G401 (cell line): ENCODE results near the gene RNF223. TPM values are rescaled to one million over a fixed set of nuclear protein-coding genes. Genes with fewer than 3 reads are reported as not detected.

Experiments used
- DNase-seq: peaks from one replicate; pipeline ENCODE4 v3.0.0-alpha.2; 2015; ENCODE audit warnings: low spot score
- in situ Hi-C: cut with HindIII; loops from 2 replicates; pipeline ENCODE4 v1.10.0; 2016; ENCODE audit warnings: low sequenced_read_pairs, mixed read lengths
- total RNA-seq: library from RNA; depleted of rRNA; stranded (reverse); fragments of >200 nt; shearing (Covaris generic); gene quantifications from 2 replicates; pipeline ENCODE4 v1.2.3, GENCODE V29; 2014

The RNF223 gene
- total RNA-seq, 1 experiment from 2014 or later: 3.5 TPM

DNA sequence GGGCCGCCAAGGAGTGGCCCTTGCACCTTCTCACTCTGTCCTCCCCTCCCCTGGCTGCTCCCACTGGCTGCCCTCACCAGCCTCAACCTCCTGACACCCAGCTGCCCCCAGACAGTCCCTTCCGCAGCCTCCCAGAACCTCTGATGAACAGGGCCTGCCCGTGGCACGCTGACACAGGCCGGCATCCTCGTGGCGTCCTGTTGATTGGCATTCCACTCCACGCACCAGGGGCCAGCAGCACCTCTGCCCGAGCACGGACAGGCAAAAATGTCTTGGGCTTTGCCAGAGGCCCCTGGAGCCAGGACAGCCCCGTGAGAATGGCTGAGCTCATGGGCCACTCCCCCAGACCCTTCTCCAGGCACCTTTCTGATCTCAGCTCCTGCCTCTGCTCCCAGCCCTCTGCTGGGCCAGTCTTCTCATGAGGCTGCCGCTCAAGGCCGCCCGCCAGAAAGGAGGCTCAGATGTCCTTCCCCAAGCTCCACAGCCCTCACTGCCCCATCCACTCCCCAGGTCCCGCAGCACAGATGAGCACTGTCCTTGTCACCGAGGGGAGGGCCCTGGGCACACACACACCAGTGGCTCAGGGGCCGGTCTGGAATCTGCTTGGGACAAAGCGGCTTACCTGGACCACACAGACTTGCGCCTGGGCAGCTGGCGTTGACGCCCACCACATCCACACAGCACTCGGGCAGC, 15.8 kb upstream of the RNF223 start:
- DNase-seq: no peak

DNA sequence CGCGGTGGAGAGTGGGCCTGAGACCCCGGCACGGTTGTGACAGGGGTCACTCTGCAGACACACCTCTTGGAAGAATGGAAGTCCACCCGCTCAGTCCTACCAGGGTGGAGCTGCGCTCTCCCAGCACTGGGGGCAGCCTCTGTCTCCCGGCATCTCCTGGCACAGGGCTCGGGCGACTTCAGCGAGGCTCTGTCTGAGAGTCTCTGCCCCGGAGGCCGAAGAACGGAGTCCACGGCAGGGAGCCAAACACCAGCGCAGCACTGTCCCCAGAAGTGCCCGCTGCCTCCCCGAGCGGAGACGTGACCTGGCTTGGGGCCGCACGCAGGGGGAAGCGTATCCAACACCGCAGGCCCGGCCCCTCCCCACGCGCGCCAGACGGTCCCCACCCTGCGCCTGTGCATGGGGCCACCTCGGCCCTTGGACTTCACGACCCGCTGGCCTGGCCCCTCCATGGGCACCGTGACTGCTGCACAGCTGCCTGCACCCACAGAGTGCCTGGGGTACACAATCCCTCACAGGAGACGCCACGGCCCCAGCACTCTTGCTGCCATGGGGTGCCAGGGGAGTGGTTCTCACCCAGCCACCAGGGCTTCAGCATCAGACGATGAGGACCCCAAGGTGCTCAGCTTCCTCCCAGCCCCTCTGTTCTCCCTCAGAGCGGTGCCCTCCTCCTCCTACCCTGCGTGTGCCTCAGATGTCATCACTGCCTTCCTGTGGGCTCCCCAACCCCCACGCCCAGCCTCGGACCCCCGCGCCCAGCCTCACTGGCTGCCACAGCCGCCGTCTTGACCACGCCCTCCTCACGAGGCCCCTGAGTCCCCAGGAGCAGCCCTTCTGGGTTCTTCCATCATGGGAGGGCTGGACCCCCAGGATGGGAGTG, 14.9 kb upstream of the RNF223 start:
- in situ Hi-C loops: no loop called here

More for the DNA sequence above, 15.8 kb upstream of the RNF223 start:
- in situ Hi-C loops: no loop called here

GRCh38 chr1:1088029-1088800, 14.1 kb upstream of the RNF223 start:
- DNase-seq: no peak
- in situ Hi-C loops: no loop called here

More for the DNA sequence above, 14.9 kb upstream of the RNF223 start:
- DNase-seq: no peak

DNA sequence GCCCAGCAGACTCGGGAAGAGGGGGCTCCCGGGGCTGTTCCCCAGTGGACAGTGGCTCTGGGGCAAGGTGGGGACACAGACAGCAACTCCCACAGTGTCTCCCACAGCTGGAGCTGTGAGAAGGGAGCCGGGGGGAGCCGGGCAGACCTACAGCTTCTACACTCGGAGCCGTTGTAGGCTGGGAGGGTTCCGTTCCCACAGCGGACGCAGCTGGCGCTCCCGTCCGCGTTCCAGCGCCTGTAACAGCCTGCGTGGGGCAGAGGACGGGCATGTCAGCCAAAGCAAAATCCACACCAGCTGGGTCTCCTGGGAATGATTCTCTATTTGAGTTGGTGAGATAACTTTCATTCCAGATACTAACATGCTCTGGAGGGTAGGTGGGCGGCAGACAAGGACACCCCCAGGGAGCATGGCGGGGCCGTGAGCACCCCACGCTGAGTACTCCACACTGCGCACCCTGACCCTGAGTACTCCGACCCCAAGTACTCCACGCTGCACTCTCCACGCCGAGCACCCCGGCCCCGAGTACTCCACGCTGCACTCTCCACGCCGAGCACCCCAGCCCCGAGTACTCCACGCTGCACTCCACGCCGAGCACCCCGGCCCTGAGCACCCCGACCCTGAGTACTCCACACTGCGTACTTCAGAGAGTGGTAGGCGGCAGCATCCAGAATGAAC, 13.4 kb upstream of the RNF223 start:
- in situ Hi-C loops: no loop called here
- DNase-seq: no peak

DNA sequence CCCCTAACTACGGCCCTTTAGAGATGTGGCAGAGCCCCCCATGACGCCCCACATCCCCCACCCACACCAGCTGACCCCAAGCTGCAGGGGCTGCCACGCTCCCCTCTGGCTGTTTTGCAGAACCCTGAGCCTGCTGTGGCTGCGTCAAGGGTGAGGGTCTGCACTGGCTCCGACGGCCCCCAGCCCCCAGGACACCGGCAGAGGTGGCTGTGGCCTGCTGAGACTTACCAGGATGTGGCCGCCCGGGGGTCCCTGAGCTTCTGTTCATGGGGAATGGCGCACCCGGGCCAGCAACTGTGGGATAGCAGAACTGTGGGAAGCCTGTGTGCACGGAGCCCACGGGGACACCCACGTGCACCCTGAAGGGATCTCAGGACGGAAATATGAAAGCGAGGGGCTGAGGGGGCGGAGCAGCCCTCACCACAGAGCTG, 12.8 kb upstream of the RNF223 start:
- no peak for DNase-seq
- in situ Hi-C loops: no loop called here

GRCh38 chr1:1085911-1086841, 12.1 kb upstream of the RNF223 start:
- in situ Hi-C loops: no loop called here
- no peak for DNase-seq

GRCh38 chr1:1085171-1085841, 11.2 kb upstream of the RNF223 start:
- DNase-seq: no peak
- in situ Hi-C loops: no loop called here

DNA sequence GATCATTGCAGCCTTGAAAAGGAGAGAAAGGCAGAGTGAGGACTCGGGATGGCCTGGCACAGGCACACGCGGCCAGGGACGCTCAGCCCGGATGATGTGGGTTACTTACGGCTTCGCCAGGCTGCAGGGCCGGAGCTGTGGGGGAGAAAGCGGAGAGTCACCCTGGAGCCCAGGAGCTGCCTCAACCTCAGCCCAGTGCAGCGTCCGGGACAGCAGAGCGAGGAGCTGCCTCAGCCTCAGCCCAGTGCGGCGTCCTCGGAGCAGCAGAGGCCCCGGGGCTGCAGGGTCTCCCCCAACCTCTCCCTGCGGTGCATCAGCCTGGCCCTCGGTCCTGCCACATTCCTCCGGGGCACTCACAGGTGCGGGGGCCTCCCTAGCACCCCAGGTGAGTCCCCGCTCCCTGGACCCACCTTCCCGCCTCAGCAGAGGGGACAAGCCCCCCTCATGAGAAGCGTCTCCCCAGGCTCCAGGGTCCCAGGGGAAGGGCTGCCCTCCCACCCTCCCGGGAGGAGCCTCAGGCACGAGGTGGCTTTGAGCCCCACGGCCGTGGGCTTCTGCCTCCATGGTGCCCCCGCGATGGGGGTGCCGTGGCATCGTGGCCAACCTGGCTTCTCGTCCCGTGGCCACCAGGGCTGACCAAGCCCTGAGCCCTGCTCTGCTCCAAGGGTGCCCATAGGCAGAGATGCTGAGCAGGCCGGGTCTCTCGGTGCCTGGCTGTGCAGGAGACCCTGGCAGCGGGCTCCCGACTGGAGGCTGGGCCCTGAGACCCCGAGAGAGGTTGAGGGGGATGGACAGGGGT, 10.5 kb upstream of the RNF223 start:
- in situ Hi-C loops: no loop called here
- no peak for DNase-seq

DNA sequence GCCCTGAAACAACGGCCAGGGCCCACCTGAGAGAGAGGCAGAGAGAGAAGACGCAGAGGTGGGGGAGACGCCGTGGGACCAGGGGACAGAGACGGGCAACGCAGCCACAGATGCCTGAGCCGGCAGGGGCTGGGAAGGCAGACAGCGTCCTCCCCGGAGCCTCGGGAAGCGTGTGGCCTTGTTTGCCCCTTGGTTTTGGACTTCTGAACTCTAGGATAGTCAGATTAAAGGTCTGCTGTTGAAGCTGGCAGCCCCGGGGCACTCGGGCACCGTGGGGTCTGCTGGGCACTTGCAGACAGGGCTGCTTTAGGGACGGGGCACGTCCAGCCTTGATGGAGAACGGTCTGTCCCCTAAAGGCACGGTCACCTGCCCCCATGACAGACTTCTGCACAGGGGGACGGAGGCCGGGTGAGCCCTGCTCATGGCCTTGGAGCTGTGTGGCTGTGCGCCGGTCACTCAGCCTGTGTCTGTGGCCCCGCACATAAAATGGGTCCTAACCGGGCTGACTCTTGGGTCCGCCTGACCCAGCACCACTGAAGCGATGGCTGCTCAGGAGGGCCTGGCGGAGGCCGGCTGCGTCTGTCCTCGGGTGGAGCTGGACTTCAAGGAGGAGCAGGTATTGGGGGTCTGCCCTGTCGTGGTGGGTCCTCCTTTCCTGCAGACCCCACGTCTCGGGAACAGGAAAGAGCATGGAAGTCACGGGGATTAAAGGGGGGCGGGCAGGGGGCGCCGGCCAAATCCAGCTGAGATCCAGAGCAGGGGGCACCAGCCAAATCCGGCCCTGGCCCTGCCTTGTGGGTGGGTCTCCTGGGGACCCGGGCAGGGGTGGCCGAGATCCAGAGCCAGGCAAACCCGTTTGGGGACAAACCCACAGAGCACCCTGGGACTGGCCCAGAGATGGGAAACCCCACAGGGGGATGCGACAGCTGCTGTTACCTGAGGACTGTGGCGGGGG, 9.6 kb upstream of the RNF223 start:
- in situ Hi-C loops: no loop called here

GRCh38 chr1:1082776-1083415, 8.8 kb upstream of the RNF223 start:
- in situ Hi-C loops: no loop called here
- no peak for DNase-seq

More for the DNA sequence above, 9.6 kb upstream of the RNF223 start:
- no peak for DNase-seq

DNA sequence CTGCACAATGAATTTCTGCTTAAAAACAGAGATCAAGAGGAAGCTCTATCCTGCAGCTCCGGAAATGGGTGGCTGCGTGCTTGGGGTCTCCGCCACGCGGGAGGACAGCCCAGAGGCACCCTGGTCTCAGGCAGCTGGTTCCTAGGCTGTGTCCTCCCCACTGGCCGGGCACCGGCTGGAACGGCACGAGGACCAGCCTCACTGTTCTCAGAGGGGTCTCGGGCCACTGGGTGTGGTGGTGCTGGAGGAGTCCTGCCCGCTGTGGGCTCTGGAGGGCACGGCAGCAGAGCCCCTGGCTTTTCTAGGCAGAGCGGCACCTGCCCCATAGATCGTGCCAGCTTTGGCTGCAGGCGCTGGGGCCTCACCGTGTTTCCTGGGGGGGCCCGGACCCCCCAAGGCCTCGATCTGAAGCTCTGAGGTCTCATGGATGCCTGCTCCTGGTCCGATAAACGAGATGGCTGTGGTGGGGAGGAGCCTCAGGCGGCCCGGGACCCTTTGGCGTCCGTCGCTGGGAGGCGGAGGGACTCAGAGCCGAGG, 8.2 kb upstream of the RNF223 start:
- in situ Hi-C loops: no loop called here
- DNase-seq: no peak

DNA sequence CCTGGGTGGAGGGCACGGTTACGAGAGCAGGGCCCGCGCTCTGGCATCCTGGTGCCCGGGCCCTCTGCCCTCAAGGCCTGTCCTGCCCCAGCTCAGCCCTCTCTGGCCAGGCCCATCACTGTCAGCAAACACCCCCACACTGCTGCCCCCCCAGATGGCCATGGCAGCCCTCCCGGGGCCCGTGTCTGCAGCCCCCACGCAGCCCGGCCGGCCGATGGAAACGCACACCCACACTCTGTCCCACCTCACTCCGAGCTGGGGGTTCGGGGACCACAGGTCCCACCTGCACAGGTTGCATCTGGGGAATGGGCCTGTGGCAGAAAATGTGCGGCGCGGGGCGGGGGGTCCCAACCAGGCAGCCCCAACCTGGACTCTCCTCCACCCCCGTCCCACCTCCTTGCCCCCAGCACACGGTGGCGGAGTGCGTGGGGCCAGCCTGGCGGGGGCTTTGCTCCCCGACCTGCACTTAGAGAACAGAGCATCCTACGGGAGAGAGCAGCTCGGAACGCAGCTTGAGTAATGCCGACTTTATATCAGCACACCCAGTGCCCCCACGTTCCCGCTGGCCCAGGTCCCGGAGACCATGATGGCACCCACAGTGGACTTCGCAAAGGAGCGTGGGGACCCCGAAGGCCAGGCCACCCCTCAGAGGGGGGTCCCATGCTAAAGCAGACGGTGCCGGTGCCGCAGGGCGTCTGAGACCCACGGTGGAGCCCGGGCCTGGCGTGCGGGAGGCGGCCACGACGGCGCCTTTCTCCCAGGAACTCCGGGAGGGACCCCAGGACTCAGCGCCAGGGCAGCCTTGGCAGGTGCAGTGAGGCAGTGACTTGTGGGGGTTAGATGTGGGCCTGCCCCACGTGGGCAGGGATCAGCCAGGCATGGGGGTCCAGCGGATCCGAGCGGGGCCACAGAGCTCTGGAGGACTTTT, 7.5 kb upstream of the RNF223 start:
- in situ Hi-C loops: no loop called here
- no peak for DNase-seq

DNA sequence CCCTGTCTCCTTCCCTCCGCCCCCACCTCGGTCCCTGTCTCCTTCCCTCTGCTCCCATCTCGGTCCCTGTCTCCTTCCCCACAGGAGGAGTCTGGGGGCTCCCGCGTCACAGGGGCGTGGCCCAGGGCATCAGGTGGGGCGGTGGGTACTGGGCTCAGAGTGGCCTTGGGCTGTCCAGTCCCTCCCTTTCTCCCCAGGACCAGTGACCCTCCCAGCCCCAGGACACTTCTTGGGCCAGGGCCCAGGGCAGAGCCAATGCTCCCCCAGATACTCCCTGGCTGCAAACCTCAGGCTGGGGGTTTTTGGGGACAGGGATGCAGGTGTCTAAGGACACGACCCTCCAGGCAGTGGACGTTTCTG, 6.8 kb upstream of the RNF223 start:
- no peak for DNase-seq
- in situ Hi-C loops: no loop called here

GRCh38 chr1:1080122-1080757, 6.1 kb upstream of the RNF223 start:
- peak; percentile 59 for DNase-seq

More at GRCh38 chr1:1080122-1080757, 6.1 kb upstream of the RNF223 start:
- in situ Hi-C loops: no loop called here
